ENCODE measurements around the gene HOTAIR. TPM values are rescaled to one million over a fixed set of nuclear protein-coding genes. Genes with fewer than 3 reads are reported as not detected.

HOTAIR gene
- total and polyA plus RNA-seq, 7 donors = 0.23 to 0.53 (median 0.25) TPM; not detected in 4

GRCh38 chr12:53931844-53932581 lies 42.7 kb downstream of the HOTAIR start:
- Histone ChIP-seq H3K27me3 (ENCODE audit: insufficient read depth in 3 of 3, low read length in 2 of 3) (peaks cover 8 to 100% (median 52%) of the 10 kb centered on the region in 3 donors), H3K9me3 (no peaks in the 10 kb centered on the region), H3K36me3 (ENCODE audit: insufficient read depth in 1 of 2, low read depth in 1 of 2) (no peaks in the 10 kb centered on the region)

DNA sequence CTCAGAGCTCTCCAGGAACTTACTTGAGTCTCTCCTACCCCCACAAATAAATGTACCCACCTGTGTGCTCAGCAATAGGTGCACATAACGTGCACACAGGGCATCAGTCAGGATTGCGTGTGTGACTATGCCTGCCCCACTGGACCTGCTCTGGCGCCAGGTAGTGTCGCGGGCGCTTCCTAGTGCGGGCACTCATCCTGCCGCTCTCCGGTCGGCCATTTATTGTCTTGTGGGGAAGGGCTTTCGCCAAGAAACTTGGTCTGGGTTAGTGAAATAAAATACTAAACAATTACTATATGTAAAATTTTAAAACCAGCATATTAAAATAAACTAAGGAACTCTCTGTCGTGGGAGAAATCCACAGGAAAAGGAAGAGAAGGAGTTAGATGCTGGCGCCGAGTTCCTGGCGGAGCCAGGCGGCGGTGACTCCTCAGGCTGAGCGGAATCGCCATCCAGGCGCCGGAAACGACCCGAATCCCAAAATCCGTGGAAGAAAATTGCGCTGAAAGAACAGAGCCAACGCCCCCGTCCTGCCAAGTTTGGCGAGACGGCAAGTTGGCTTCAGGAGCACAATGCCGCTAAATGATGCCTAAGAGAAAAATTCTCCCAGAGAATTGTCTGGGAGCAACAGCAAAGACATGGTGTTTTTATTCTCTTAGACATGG lies 44.0 kb downstream of the HOTAIR start:
- intact Hi-C loops (cut with DNase I) = no loop called here
- DNase-seq (no peak), ATAC-seq (no peak)
- H3K36me3 ChIP-seq (ENCODE audit: insufficient read depth in 1 of 2, low read depth in 1 of 2) = no peaks in the 10 kb centered on the region
- TF ChIP-seq, protein P1, sequence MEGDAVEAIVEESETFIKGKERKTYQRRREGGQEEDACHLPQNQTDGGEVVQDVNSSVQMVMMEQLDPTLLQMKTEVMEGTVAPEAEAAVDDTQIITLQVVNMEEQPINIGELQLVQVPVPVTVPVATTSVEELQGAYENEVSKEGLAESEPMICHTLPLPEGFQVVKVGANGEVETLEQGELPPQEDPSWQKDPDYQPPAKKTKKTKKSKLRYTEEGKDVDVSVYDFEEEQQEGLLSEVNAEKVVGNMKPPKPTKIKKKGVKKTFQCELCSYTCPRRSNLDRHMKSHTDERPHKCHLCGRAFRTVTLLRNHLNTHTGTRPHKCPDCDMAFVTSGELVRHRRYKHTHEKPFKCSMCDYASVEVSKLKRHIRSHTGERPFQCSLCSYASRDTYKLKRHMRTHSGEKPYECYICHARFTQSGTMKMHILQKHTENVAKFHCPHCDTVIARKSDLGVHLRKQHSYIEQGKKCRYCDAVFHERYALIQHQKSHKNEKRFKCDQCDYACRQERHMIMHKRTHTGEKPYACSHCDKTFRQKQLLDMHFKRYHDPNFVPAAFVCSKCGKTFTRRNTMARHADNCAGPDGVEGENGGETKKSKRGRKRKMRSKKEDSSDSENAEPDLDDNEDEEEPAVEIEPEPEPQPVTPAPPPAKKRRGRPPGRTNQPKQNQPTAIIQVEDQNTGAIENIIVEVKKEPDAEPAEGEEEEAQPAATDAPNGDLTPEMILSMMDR (IDR thresholded peaks at IDR 0.05) = no peak
- peaks cover 8 to 100% (median 47%) of the 10 kb centered on the region in 3 donors for H3K27me3 ChIP-seq (ENCODE audit: insufficient read depth in 3 of 3, low read length in 2 of 3)
- no peak overlapping the region for H3K27ac ChIP-seq
- no peaks in the 10 kb centered on the region for H3K4me1 ChIP-seq
- 8 to 14% (median 13%) methylated on average over 30 of the region's 30 CpGs for WGBS, 3 donors
- H3K4me3 ChIP-seq = no peak overlapping the region
- H3K9me3 ChIP-seq = no peaks in the 10 kb centered on the region

More at GRCh38 chr12:53931844-53932581, 42.7 kb downstream of the HOTAIR start:
- 69 to 87% (median 81%) methylated on average over 4 of the region's 4 CpGs for WGBS, 3 donors
- no peak overlapping the region for H3K27ac ChIP-seq
- TF ChIP-seq, protein P1 (IDR thresholded peaks at IDR 0.05) = no peak
- no peak for DNase-seq
- intact Hi-C loops (cut with DNase I) = no loop called here
- H3K4me3 ChIP-seq = no peak overlapping the region
- ATAC-seq = no peak
- H3K4me1 ChIP-seq = no peaks in the 10 kb centered on the region

DNA sequence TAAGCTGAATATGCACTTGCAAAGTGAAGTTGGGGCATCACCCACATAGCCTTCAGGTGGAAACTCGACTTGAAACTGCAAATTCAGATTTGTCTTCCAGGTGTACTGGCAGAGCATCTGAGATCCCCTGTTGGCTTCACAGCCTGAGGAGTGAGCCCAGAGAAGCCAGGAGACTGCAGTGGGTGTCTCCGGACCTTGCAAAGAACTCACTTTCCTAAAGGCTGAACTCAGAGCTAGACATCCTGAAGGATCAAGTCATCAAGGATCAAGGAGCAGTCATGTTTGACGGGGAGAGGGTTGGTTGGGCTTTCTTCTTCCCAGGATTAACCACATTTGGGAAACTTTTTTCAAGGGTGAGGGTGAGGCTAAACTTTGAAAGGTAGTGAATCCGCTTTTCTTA lies 45.2 kb downstream of the HOTAIR start:
- Histone ChIP-seq H3K4me3 (no peak overlapping the region), H3K27ac (no peak overlapping the region), H3K4me1 (no peaks in the 10 kb centered on the region), H3K36me3 (ENCODE audit: insufficient read depth in 1 of 2, low read depth in 1 of 2) (no peaks in the 10 kb centered on the region), H3K9me3 (no peaks in the 10 kb centered on the region), H3K27me3 (ENCODE audit: insufficient read depth in 3 of 3, low read length in 2 of 3) (peaks cover 8 to 95% (median 38%) of the 10 kb centered on the region in 3 donors)
- intact Hi-C loops (cut with DNase I) = no loop called here
- WGBS, 3 donors = 29 to 35% (median 32%) methylated on average over 4 of the region's 4 CpGs
- ATAC-seq (no peak), DNase-seq (no peak)
- TF ChIP-seq, protein P1 (IDR thresholded peaks at IDR 0.05) = no peak

GRCh38 chr12:53928054-53928835 lies 46.5 kb downstream of the HOTAIR start:
- ATAC-seq = no peak
- Histone ChIP-seq H3K27me3 (ENCODE audit: insufficient read depth in 3 of 3, low read length in 2 of 3) (peaks cover 8 to 95% (median 29%) of the 10 kb centered on the region in 3 donors), H3K36me3 (ENCODE audit: insufficient read depth in 1 of 2, low read depth in 1 of 2) (no peaks in the 10 kb centered on the region)

More at GRCh38 chr12:53928054-53928835, 46.5 kb downstream of the HOTAIR start:
- peak in 1 of 2 donors; percentile 40 for DNase-seq
- no peaks in the 10 kb centered on the region for H3K9me3 ChIP-seq
- WGBS, 3 donors = 8 to 15% (median 11%) methylated on average over 27 to 31 of the region's 31 CpGs
- H3K4me3 ChIP-seq = no peak overlapping the region
- intact Hi-C loops (cut with DNase I) = loop anchor here in 1 of 2 donors (1.0 kb wide), 1 partner anchor 10 kb away; no protein-coding TSS in a partner anchor
- no peaks in the 10 kb centered on the region for H3K4me1 ChIP-seq
- TF ChIP-seq, protein P1 (IDR thresholded peaks at IDR 0.05) = no peak
- H3K27ac ChIP-seq = no peak overlapping the region

Measured in psoas muscle (tissue), 8 donors.